ENCODE data around the gene C2orf78.

GRCh38 chr2:73842739-73843019 lies 58.7 kb downstream of the C2orf78 start:
- TF ChIP-seq CTCF (IDR thresholded peaks at IDR 0.05; ENCODE audit: insufficient read depth, low read depth, low read length) (no peak), EZH2 (IDR thresholded peaks at IDR 0.05; ENCODE audit: insufficient read depth, low read length) (no peak)
